ENCODE results near the gene ST6GALNAC4.

ST6GALNAC4 gene

DNA sequence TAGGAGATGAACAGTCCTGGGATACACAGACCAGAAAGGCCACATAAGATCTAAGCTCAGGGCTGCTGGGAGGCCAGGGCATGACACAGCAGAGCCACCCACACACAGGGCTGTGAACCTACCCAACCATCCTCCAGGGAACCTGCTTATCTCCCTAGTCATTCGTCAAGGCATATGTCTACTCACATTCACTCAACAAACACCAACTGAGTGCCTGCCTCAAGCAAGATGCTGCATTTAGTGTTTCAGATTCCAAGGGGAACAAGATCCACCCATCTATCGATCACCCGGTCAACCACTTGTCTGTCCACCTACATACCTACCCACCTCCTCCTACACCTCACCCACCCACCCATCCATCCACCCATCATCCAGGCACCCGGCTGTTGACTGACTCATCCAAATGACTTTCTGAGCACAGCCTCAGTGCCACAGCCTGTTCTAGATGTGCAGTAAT, 19.0 kb upstream of the ST6GALNAC4 start:
- TF ChIP-seq POU2F2 (IDR thresholded peaks at IDR 0.05; ENCODE audit: low read depth, low read length) (no peak), SPI1 (IDR thresholded peaks at IDR 0.05; ENCODE audit: low read depth, low read length) (no peak), PAX5 (IDR thresholded peaks at IDR 0.05; ENCODE audit: insufficient read depth, low read length, severe bottlenecking) (no peak), POLR2AphosphoS5 (IDR thresholded peaks at IDR 0.05; ENCODE audit: low read depth, low read length) (no peak), POLR2A (IDR thresholded peaks at IDR 0.05; ENCODE audit: low read depth, low read length) (no peak), TAF1 (IDR thresholded peaks at IDR 0.05; ENCODE audit: low read depth, low read length) (no peak)
- FAIRE-seq = no peak
- DNase-seq (ENCODE audit: insufficient read length, low spot score) = no peak

- no peak for DNase-seq (ENCODE audit: insufficient read length, low spot score)
- no peak for TF ChIP-seq POU2F2 (IDR thresholded peaks at IDR 0.05; ENCODE audit: low read depth, low read length)
- TF ChIP-seq POLR2AphosphoS5 (IDR thresholded peaks at IDR 0.05; ENCODE audit: low read depth, low read length) = no peak
- TF ChIP-seq PAX5 (IDR thresholded peaks at IDR 0.05; ENCODE audit: insufficient read depth, low read length, severe bottlenecking) = no peak
- TF ChIP-seq POLR2A (IDR thresholded peaks at IDR 0.05; ENCODE audit: low read depth, low read length) = no peak
- no peak for TF ChIP-seq SPI1 (IDR thresholded peaks at IDR 0.05; ENCODE audit: low read depth, low read length)
- no peak for TF ChIP-seq TAF1 (IDR thresholded peaks at IDR 0.05; ENCODE audit: low read depth, low read length)
- FAIRE-seq = no peak
Observed at GRCh38 chr9:127934986-127935385, 18.1 kb upstream of the ST6GALNAC4 start.

DNA sequence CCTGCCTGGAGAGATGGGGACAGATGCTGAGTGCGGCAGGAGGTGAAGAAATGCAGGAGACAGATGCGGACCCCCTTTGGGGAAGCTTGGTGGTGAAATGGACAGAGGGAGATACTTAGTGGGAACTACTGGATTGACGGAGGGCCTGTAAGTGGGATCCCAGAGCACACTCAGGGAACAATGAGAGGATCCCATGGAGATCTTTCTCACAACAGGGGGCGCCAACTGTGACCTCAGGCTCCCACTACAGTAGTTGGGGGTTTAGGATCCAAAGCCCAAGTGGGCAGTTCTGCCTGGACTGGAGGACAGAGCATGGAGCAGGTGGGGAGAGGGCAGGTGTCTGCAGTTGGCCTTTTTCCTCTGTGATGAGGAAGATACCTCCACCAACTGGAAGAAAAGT, 17.4 kb upstream of the ST6GALNAC4 start:
- FAIRE-seq = no peak
- no peak for DNase-seq (ENCODE audit: insufficient read length, low spot score)
- TF ChIP-seq TAF1 (IDR thresholded peaks at IDR 0.05; ENCODE audit: low read depth, low read length) (no peak), SPI1 (IDR thresholded peaks at IDR 0.05; ENCODE audit: low read depth, low read length) (no peak), POLR2A (IDR thresholded peaks at IDR 0.05; ENCODE audit: low read depth, low read length) (no peak), POLR2AphosphoS5 (IDR thresholded peaks at IDR 0.05; ENCODE audit: low read depth, low read length) (no peak), PAX5 (IDR thresholded peaks at IDR 0.05; ENCODE audit: insufficient read depth, low read length, severe bottlenecking) (no peak), POU2F2 (IDR thresholded peaks at IDR 0.05; ENCODE audit: low read depth, low read length) (no peak)

- TF ChIP-seq PAX5 (IDR thresholded peaks at IDR 0.05; ENCODE audit: insufficient read depth, low read length, severe bottlenecking) = no peak
- no peak for TF ChIP-seq POLR2AphosphoS5 (IDR thresholded peaks at IDR 0.05; ENCODE audit: low read depth, low read length)
- TF ChIP-seq TAF1 (IDR thresholded peaks at IDR 0.05; ENCODE audit: low read depth, low read length) = no peak
- no peak for TF ChIP-seq SPI1 (IDR thresholded peaks at IDR 0.05; ENCODE audit: low read depth, low read length)
- TF ChIP-seq POLR2A (IDR thresholded peaks at IDR 0.05; ENCODE audit: low read depth, low read length) = no peak
- no peak for TF ChIP-seq POU2F2 (IDR thresholded peaks at IDR 0.05; ENCODE audit: low read depth, low read length)
- no peak for DNase-seq (ENCODE audit: insufficient read length, low spot score)
- no peak for FAIRE-seq
Observed at GRCh38 chr9:127931092-127931881, 14.4 kb upstream of the ST6GALNAC4 start.

- TF ChIP-seq PAX5 (IDR thresholded peaks at IDR 0.05; ENCODE audit: insufficient read depth, low read length, severe bottlenecking) (no peak), TAF1 (IDR thresholded peaks at IDR 0.05; ENCODE audit: low read depth, low read length) (no peak), SPI1 (IDR thresholded peaks at IDR 0.05; ENCODE audit: low read depth, low read length) (no peak), POLR2AphosphoS5 (IDR thresholded peaks at IDR 0.05; ENCODE audit: low read depth, low read length) (no peak), POU2F2 (IDR thresholded peaks at IDR 0.05; ENCODE audit: low read depth, low read length) (no peak), POLR2A (IDR thresholded peaks at IDR 0.05; ENCODE audit: low read depth, low read length) (no peak)
- DNase-seq (ENCODE audit: insufficient read length, low spot score) = peak; percentile 96
- peak; percentile 87 for FAIRE-seq
Observed at GRCh38 chr9:127930231-127931091, 13.6 kb upstream of the ST6GALNAC4 start, which contains the start of gene PIP5KL1. PIP5KL1 (minus strand) TSS chr9:127930777; CDS start chr9:127930752, 25 bp downstream.

GRCh38 chr9:127929625-127929979, 12.8 kb upstream of the ST6GALNAC4 start:
- DNase-seq (ENCODE audit: insufficient read length, low spot score) (no peak), FAIRE-seq (no peak)
- no peak for TF ChIP-seq POLR2AphosphoS5 (IDR thresholded peaks at IDR 0.05; ENCODE audit: low read depth, low read length)
- TF ChIP-seq POLR2A (IDR thresholded peaks at IDR 0.05; ENCODE audit: low read depth, low read length) = no peak
- no peak for TF ChIP-seq PAX5 (IDR thresholded peaks at IDR 0.05; ENCODE audit: insufficient read depth, low read length, severe bottlenecking)
- TF ChIP-seq SPI1 (IDR thresholded peaks at IDR 0.05; ENCODE audit: low read depth, low read length) = no peak
- TF ChIP-seq POU2F2 (IDR thresholded peaks at IDR 0.05; ENCODE audit: low read depth, low read length) = no peak
- TF ChIP-seq TAF1 (IDR thresholded peaks at IDR 0.05; ENCODE audit: low read depth, low read length) = no peak

DNA sequence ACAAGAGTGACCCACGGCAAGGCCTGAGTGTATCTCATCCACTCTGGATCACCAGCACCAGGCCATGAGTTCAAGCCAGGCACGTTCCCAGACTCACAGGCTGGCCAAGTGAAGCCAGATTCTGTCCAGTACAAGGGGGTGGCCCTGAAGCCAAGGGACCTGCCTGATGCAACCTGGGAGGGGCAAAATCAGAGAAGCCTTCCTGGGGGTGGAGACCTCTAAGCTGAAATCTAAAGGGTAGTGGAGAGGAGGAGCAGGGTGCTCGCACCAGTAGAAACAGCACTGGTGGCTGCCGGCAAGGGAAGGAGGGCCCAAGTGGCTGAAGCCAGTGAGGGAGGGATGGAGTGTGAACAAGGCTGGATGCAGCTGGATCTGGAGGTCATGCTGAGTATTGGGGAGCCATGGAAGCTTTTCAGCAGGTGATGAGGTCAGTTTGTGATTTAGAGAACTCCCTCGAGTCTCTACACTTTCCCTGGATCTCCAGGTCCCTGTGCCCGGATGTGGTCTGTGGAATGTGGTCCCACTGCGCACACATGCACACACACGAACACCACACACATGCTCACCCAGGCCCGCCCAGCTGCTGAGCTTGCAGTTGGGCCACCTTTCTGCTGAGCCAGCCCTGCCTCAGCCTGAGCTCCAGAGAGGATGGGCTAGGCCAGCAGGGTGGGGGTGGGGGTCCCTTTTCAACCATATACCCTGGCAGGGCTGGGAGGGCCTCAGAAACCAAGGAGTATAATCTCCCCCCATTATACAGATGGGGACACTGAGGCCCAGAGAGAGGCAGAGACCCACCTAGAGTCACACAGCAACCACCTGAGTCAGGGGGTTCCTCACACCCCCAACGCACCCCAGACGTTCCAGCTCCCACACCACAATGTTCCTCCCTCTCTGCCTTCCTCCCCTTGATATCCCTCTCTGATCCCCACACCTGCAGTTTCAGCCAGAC, 12.1 kb upstream of the ST6GALNAC4 start:
- TF ChIP-seq TAF1 (IDR thresholded peaks at IDR 0.05; ENCODE audit: low read depth, low read length) = no peak
- no peak for TF ChIP-seq SPI1 (IDR thresholded peaks at IDR 0.05; ENCODE audit: low read depth, low read length)
- TF ChIP-seq POU2F2 (IDR thresholded peaks at IDR 0.05; ENCODE audit: low read depth, low read length) = no peak
- DNase-seq (ENCODE audit: insufficient read length, low spot score) (no peak), FAIRE-seq (no peak)

DNA sequence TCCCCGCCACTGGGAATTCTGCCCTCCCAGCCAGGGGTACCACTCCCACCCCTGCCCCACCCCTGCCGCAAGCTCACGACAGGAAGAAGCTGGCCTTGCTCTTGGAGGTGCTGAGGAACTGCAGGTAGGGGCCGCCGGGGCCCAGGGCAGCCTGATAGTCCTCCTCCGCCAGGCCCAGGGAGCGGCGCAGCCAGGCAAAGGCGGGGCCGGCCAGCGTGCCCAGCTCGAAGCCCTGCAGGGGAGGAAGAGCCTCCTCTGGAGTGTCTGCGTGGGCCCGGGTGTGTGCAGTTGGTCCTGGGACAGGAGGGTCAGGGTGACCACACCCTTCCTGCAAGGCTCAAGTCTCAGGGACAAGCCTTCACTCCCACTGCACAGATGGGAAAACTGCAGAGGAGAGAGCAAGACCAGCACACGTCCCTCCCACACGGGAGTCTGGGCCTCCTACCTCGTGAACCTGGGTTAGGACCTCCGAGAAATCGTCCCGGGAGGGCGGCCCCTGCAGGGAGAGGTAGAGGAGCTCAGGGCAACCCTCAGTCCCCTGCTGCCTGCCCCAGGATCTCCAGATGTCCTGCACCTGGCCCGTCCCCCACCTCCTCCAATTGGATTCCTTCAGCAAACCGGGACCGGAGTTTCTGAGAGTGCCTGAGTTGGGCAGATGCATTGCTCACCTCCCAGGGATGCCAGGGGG, 11.3 kb upstream of the ST6GALNAC4 start:
- no peak for TF ChIP-seq SPI1 (IDR thresholded peaks at IDR 0.05; ENCODE audit: low read depth, low read length)
- TF ChIP-seq POU2F2 (IDR thresholded peaks at IDR 0.05; ENCODE audit: low read depth, low read length) = no peak
- TF ChIP-seq POLR2AphosphoS5 (IDR thresholded peaks at IDR 0.05; ENCODE audit: low read depth, low read length) = no peak
- no peak for TF ChIP-seq POLR2A (IDR thresholded peaks at IDR 0.05; ENCODE audit: low read depth, low read length)
- TF ChIP-seq TAF1 (IDR thresholded peaks at IDR 0.05; ENCODE audit: low read depth, low read length) = no peak
- TF ChIP-seq PAX5 (IDR thresholded peaks at IDR 0.05; ENCODE audit: insufficient read depth, low read length, severe bottlenecking) = no peak
- DNase-seq (ENCODE audit: insufficient read length, low spot score) (no peak), FAIRE-seq (no peak)
